Endothelial cell of coronary artery (primary cell): ENCODE data around the gene GNG12. TPM values are rescaled to one million over a fixed set of nuclear protein-coding genes. Genes with fewer than 3 reads are reported as not detected.

Experiments used
- total RNA-seq: library from RNA; depleted of rRNA; stranded (reverse); fragments of >200 nt; gene quantifications from 2 replicates; pipeline ENCODE4 v1.2.3, GENCODE V29; 2014

GNG12 gene
- 190 and 206 TPM in 2 replicates for total RNA-seq

GRCh38 chr1:67832737-67833601 is at the start of gene GNG12:
TSS of gene GNG12 (minus strand) at chr1:67833467. CDS start at chr1:67707686, 125,781 bp downstream.

GRCh38 chr1:67685067-67685557 is 148.2 kb downstream of the GNG12 start, which contains the start of gene GADD45A:
TSS of gene GADD45A (plus strand) at chr1:67685201. CDS start at chr1:67685495, 294 bp downstream.

Other genes with a start within 250 kb of the GNG12 start
- 46.9 and 56.8 TPM in 2 replicates for gene GADD45A, start 148.3 kb downstream of the GNG12 start, total RNA-seq
- gene DIRAS3, start 217.2 kb upstream of the GNG12 start, total RNA-seq, result 0.75 and 1.8 TPM in 2 replicates